K562 (cell line): Measurements from ENCODE around the gene TENT4B. TPM values are rescaled to one million over a fixed set of nuclear protein-coding genes. Genes with fewer than 3 reads are reported as not detected.

Experiments used
- ATAC-seq: fragments of 200-7000 bp; cut with Tn5 transposase; 3 replicates; pipeline ENCODE4 v1.9.1; 2020; ENCODE audit warnings: moderate library complexity
- BruUV-seq: library from RNA; stranded (reverse); fragments of 400-500 nt; replicated peaks from 2 replicates; lab custom pipeline; 2021; lab: Mats Ljungman, UMichigan
- CTCF ChIA-PET: fragments of 300-600 bp; formaldehyde crosslinking; extraction: SDS; loops from one replicate; lab custom pipeline; 2021; ENCODE audit warnings: low intra/inter-chr PET ratio; lab: Yijun Ruan, JAX
- POLR2A ChIA-PET: fragments of 300-600, 350-650 bp; sonication (Branson Sonifier 250); formaldehyde crosslinking; extraction: SDS; loops from one replicate; lab custom pipeline; 2021; ENCODE audit warnings: antibody characterized with exemption, inconsistent platforms; lab: Yijun Ruan, JAX
- DNase-seq, 4 experiments: peaks; one replicate each; pipeline versions ENCODE4 v3.0.0 to v3.0.0-alpha.2; 2011 to 2018; ENCODE audit warnings: low spot score in 3 of 4, mixed read lengths in 3 of 4; ENCODE audit errors: extremely low read depth in 1 of 4
- FAIRE-seq: peaks from 2 replicates; lab custom pipeline; 2011; peaks lifted over from hg19 to GRCh38; lab: Jason Lieb, UNC
- H2AFZ ChIP-seq: 2 replicates; pipeline ENCODE4 v1.6.0; 2011; ENCODE audit warnings: low read depth, low read length, control low read depth, inconsistent platforms
- H3K27ac ChIP-seq: fragments of 200-600 bp; 3 replicates; pipeline ENCODE4 v1.8.0; 2011; ENCODE audit warnings: low read depth, mild to moderate bottlenecking, control low read depth, inconsistent platforms, low read length, moderate library complexity, mixed read lengths; ENCODE audit errors: extremely low read depth
- H3K27me3 ChIP-seq, 2 experiments: fragments of 300-600 bp in 1 of 2; 2 replicates in 1 of 2; 3 replicates in 1 of 2; pipeline versions ENCODE4 v1.6.0 to v1.8.0; 2011; ENCODE audit warnings: inconsistent platforms in 2 of 2, low read length in 2 of 2, mild to moderate bottlenecking in 1 of 2, mixed read lengths in 1 of 2, moderate library complexity in 1 of 2; ENCODE audit not compliant: control insufficient read depth in 2 of 2, insufficient read depth in 2 of 2
- H3K36me3 ChIP-seq: fragments of 300-600 bp; 3 replicates; pipeline ENCODE4 v1.8.0; 2011; ENCODE audit warnings: mild to moderate bottlenecking, low read length, inconsistent platforms; ENCODE audit not compliant: control insufficient read depth, insufficient read depth
- H3K4me1 ChIP-seq, 2 experiments: fragments of 200-600 bp in 1 of 2; replicated peaks in 1 of 2; 2 replicates in 1 of 2; 3 replicates in 1 of 2; pipeline versions ENCODE4 v1.5.1 to v1.8.0; 2011; ENCODE audit warnings: inconsistent platforms in 2 of 2, low read length in 2 of 2, mild to moderate bottlenecking in 1 of 2, mixed read lengths in 1 of 2, moderate library complexity in 1 of 2; ENCODE audit not compliant: control insufficient read depth in 2 of 2, insufficient read depth in 2 of 2
- H3K4me2 ChIP-seq: 2 replicates; pipeline ENCODE4 v1.6.1; 2011; ENCODE audit warnings: low read length, control low read depth, inconsistent platforms, mixed read lengths; ENCODE audit not compliant: insufficient read depth
- H3K4me3 ChIP-seq: fragments of 200-600 bp; sonication (generic), shearing (Covaris generic); 2 replicates; pipeline ENCODE4 v1.5.1; 2016; ENCODE audit warnings: control low read depth, inconsistent platforms
- H3K79me2 ChIP-seq: fragments of 200-600 bp; 3 replicates; pipeline ENCODE4 v1.8.0; 2011; ENCODE audit warnings: low read length, inconsistent platforms; ENCODE audit not compliant: control insufficient read depth, insufficient read depth
- H3K9ac ChIP-seq, 2 experiments: 2 replicates each; pipeline versions ENCODE4 v1.6.0 to v1.6.1; 2011; ENCODE audit warnings: low read depth in 2 of 2, low read length in 2 of 2, control low read depth in 1 of 2, inconsistent platforms in 1 of 2, mild to moderate bottlenecking in 1 of 2, mixed read lengths in 1 of 2; ENCODE audit not compliant: insufficient read depth in 1 of 2
- H3K9me1 ChIP-seq: one replicate; pipeline ENCODE4 v1.6.0; 2011; ENCODE audit warnings: inconsistent platforms, mild to moderate bottlenecking, low read length, moderate library complexity; ENCODE audit not compliant: control insufficient read depth, insufficient read depth
- H3K9me3 ChIP-seq: replicated peaks from 2 replicates; pipeline ENCODE4 v1.5.1; 2011; ENCODE audit warnings: low read depth, low read length, inconsistent platforms; ENCODE audit not compliant: control insufficient read depth, insufficient read depth
- H4K20me1 ChIP-seq: replicated peaks from 2 replicates; pipeline ENCODE4 v1.6.1; 2011; ENCODE audit warnings: low read length, inconsistent platforms, mixed read lengths; ENCODE audit not compliant: control insufficient read depth, insufficient read depth
- BRF1 ChIP-seq: IDR thresholded peaks from 3 replicates; pipeline ENCODE4 v1.6.1; 2011; ENCODE audit warnings: borderline replicate concordance, mild to moderate bottlenecking; ENCODE audit not compliant: insufficient read length; ENCODE audit errors: extremely low read depth
- POLR2G ChIP-seq: fragments of 200-400 bp; formaldehyde crosslinking; IDR thresholded peaks from 2 replicates; pipeline ENCODE4 v1.6.1; 2017; ENCODE audit warnings: low read depth, mild to moderate bottlenecking, antibody characterized with exemption, low read length, moderate library complexity
- PRDM10 ChIP-seq: fragments of 450-650 bp; IDR thresholded peaks from 2 replicates; pipeline ENCODE4 v1.6.1; 2018; ENCODE audit not compliant: partially characterized antibody
- ZNF445 ChIP-seq: fragments of 250-450 bp; sonication (Bioruptor Pico); IDR thresholded peaks from 2 replicates; pipeline ENCODE4 v1.4.0; 2020; ENCODE audit warnings: low read depth, mild to moderate bottlenecking, moderate library complexity
- WGBS: fragments of 100-300 bp; shearing (Covaris generic); methylation state at CpG from one replicate; pipeline ENCODE4 v1.1.6; 2016; ENCODE audit warnings: low coverage, mixed read lengths; ENCODE audit not compliant: insufficient coverage; ENCODE audit errors: missing lambda C conversion rate; 5-methylcytosine and 5-hydroxymethylcytosine counted together
- in situ Hi-C: fragments of 300-500 bp; cut with MboI; formaldehyde crosslinking; loops from 4 replicates; pipeline ENCODE4 v1.15.0; 2018; ENCODE audit warnings: inconsistent platforms, mixed read lengths
- intact Hi-C: fragments of 100-400 bp; cut with micrococcal nuclease; formaldehyde crosslinking; loops from 2 replicates; pipeline ENCODE4 v1.14.2; 2022
- polyA plus RNA-seq, 8 experiments: library from polyadenylated mRNA; depleted of rRNA in 4 of 8; stranded (reverse) in 5 of 8; unstranded in 3 of 8; fragments of >200 nt; fragmentation: Nextera tagmentation in 2 of 8; fragmentation: Illumina TruSeq in 1 of 8; extraction: Ambion mirVana in 2 of 8; extraction: Trizol in 1 of 8; gene quantifications; 2 replicates each; pipeline versions ENCODE4 v1.2.1 to v1.2.3, GENCODE V29; 2011 to 2014; ENCODE audit warnings: inconsistent platforms in 1 of 8, missing spikeins in 1 of 8
- total RNA-seq, 7 experiments: library from RNA; depleted of rRNA in 6 of 7; stranded (reverse); fragments of >200 nt in 6 of 7; fragmentation: Illumina TruSeq in 2 of 7; extraction: Trizol in 2 of 7; gene quantifications; 2 replicates each; pipeline versions ENCODE4 v1.2.1 to v1.2.3, GENCODE V29; 2011 to 2021; ENCODE audit warnings: low replicate concordance in 1 of 7

Gene TENT4B
- total and polyA plus RNA-seq, 9 of the 15 experiments (the other 6 are each of a cell fraction or from before 2014, with no cell fraction given), result 5.2 to 8.4 (median 7.0) TPM

- 92% methylated on average over 12 of the region's 13 CpGs for WGBS
- Histone ChIP-seq H3K4me2 (no peak overlapping the region), H3K9me3 (no peaks in the 10 kb centered on the region), H3K27ac (no peak overlapping the region; the same call in 2 of the 3 replicates), H3K79me2 (peaks cover 100% of the 10 kb centered on the region), H3K4me3 (no peak overlapping the region), H3K9me1 (peaks cover 3% of the 10 kb centered on the region), H4K20me1 (peaks cover 16% of the 10 kb centered on the region; the same call in 1 of the 2 replicates), H3K27me3 (no peaks in the 10 kb centered on the region), H3K36me3 (peaks cover 36% of the 10 kb centered on the region; the same call in 2 of the 3 replicates), H2AFZ (no peak overlapping the region), H3K9ac (peak overlapping the region in 1 of 2 experiments; percentile 79; a peak in 2 of 4 replicates), H3K4me1 (peaks cover 55 to 89% of the 10 kb centered on the region in 2 experiments)
- no TSS peak for BruUV-seq
- CTCF ChIA-PET, result no interaction called here
- FAIRE-seq (peak; percentile 44), ATAC-seq (no peak), DNase-seq (no peak)
- POLR2A ChIA-PET, result interaction anchor here (0.6 to 2.8 kb wide), 4 partner anchors 9 to 225 kb away, joined by 4 to 13 read pairs (median 6); no protein-coding TSS in a partner anchor
- in situ Hi-C loops (loop anchor here (25.0 kb wide), 1 partner anchor 1657 kb away; the partner anchor contains the start of gene N4BP1), intact Hi-C loops (no loop called here)
- TF ChIP-seq PRDM10, result peak; percentile 40
- TF ChIP-seq POLR2G, result 0 out of 2 replicates have a peak, but pooled peaks have one; percentile 27
- no peak for TF ChIP-seq BRF1
- no peak for TF ChIP-seq ZNF445
These were observed 116.1 kb downstream of the TENT4B start for GRCh38 chr16:50269061-50269705.
